Adrenal gland (tissue), 12 donors: ENCODE data around the gene VIT. TPM values are rescaled to one million over a fixed set of nuclear protein-coding genes. Genes with fewer than 3 reads are reported as not detected.

ENCODE experiments used
- DNase-seq, 7 donors: peaks; one replicate each; pipeline ENCODE4 v3.0.0-alpha.2; 2019 to 2020
- H3K27ac ChIP-seq, 5 donors: fragments of 200-600 bp; sonication (generic) in 4 of 5; 1 replicate in 3 of 5; 2 replicates in 2 of 5; pipeline versions ENCODE4 v1.5.1 to v1.8.0; 2016 to 2020; ENCODE audit warnings: mild to moderate bottlenecking in 1 of 5
- H3K27me3 ChIP-seq: fragments of 200-600 bp; 2 replicates; pipeline ENCODE4 v1.8.0; 2021
- H3K36me3 ChIP-seq, 2 donors: fragments of 200-600 bp; replicated peaks in 1 of 2; 1 replicate in 1 of 2; 2 replicates in 1 of 2; pipeline versions ENCODE4 v1.5.1 to v1.8.0; 2018 to 2022
- H3K4me1 ChIP-seq, 2 donors: fragments of 200-600 bp; replicated peaks in 1 of 2; 1 replicate in 1 of 2; 2 replicates in 1 of 2; pipeline versions ENCODE4 v1.5.1 to v1.8.0; 2018 to 2021
- H3K4me3 ChIP-seq, 4 donors: fragments of 200-600 bp; sonication (generic) in 3 of 4; one replicate each; pipeline ENCODE4 v1.5.1; 2016 to 2018
- H3K9me3 ChIP-seq, 3 donors: fragments of 200-600 bp; sonication (generic) in 1 of 3; replicated peaks in 1 of 3; 1 replicate in 2 of 3; 2 replicates in 1 of 3; pipeline versions ENCODE4 v1.5.1 to v1.8.0; 2016 to 2021
- POLR2A ChIP-seq, 2 donors: fragments of 450-650 bp; IDR thresholded peaks; one replicate each; pipeline ENCODE4 v1.6.1; 2017; ENCODE audit warnings: antibody characterized with exemption in 2 of 2, mild to moderate bottlenecking in 2 of 2, moderate library complexity in 1 of 2
- WGBS, 4 donors: extraction: QIAGEN DNeasy Blood & Tissue Kit in 2 of 4; methylation state at CpG; one replicate each; pipeline versions ENCODE4 v1.1.5 to v1.1.7; 2013 to 2017; 5-methylcytosine and 5-hydroxymethylcytosine counted together
- intact Hi-C, 2 donors: fragments of 100-400 bp; cut with DNase I; formaldehyde crosslinking; loops; one replicate each; pipeline versions ENCODE4 v1.14.1 to v1.15.0; 2022 to 2023
- polyA plus RNA-seq, 3 donors: library from polyadenylated mRNA; stranded (reverse); fragments of 200-250 nt in 2 of 3; fragments of 350-450 nt in 1 of 3; fragmentation: Illumina TruSeq in 1 of 3; extraction: RNeasy Lipid Tissue Mini Kit (QIAGEN cat#74804) in 1 of 3; gene quantifications; one replicate each; pipeline ENCODE4 v1.2.3, GENCODE V29; 2013 to 2014
- total RNA-seq, 9 donors: library from RNA; depleted of rRNA in 4 of 9; stranded (reverse); fragments of >200 nt in 4 of 9; fragments of 120-200 nt in 1 of 9; fragmentation: NEBNext Ultra II Directional in 1 of 9; extraction: Animal tissue kit (Norgen Biotek cat#: 25700) in 1 of 9; gene quantifications; one replicate each; pipeline versions ENCODE4 v1.1.0 to v1.2.4, GENCODE V29; 2013 to 2023
- TF ChIP-seq, protein P1 (sequence below), 6 experiments: fragments of 450-650 bp in 4 of 6; fragments of 200-600 bp in 2 of 6; sonication (generic) in 1 of 6; IDR thresholded peaks; 1 replicate in 5 of 6; 2 replicates in 1 of 6; pipeline versions ENCODE4 v1.5.1 to v1.8.0; 2016 to 2021; ENCODE audit warnings: antibody characterized with exemption in 6 of 6, mild to moderate bottlenecking in 2 of 6, moderate library complexity in 1 of 6
- donor health status: healthy with polysubstance abuse.
- donor health status: Bipolar disorder and iron deficiency.
- donor health status: DM: yes; HTN: yes; CAD: no.
- donor health status: DM: no; HTN: no; CAD: no.
- donor health status: DM: no; HTN: no; CAD: no.
- donor health status: DM: yes; HTN: yes; CAD: no.

VIT gene
- total and polyA plus RNA-seq, 12 donors = 0.06 to 2.0 (median 0.40) TPM; not detected in 2

DNA sequence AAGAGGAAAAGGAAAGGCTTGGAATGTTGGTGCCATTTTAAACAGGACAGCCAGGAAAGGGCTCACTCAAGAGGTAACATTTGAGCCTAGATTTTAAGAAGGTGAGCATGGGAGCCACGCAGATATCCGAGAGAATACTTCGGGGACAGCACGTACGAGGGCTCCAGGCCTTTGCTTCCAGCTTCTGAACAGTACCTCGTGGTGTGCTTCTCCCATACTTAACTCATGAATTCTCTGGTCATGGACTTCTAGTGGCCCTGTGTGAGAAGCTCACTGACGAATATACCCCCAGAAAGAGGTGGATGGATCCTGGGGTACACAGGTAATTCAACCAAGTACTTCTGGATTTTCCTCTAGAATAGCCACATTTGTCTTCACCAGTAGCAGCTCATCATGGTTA lies 2.7 kb upstream of the VIT start:
- Histone ChIP-seq H3K4me1 (peaks cover 0 to 7% of the 10 kb centered on the region in 2 donors), H3K36me3 (no peaks in the 10 kb centered on the region), H3K4me3 (no peak overlapping the region), H3K27ac (no peak overlapping the region), H3K9me3 (no peaks in the 10 kb centered on the region), H3K27me3 (no peaks in the 10 kb centered on the region)
- intact Hi-C loops = no loop called here
- 92 to 96% (median 95%) methylated on average over 7 of the region's 7 CpGs for WGBS, 4 donors
- no peak for DNase-seq
- no peak for TF ChIP-seq POLR2A (IDR thresholded peaks at IDR 0.05)
- TF ChIP-seq, protein P1, sequence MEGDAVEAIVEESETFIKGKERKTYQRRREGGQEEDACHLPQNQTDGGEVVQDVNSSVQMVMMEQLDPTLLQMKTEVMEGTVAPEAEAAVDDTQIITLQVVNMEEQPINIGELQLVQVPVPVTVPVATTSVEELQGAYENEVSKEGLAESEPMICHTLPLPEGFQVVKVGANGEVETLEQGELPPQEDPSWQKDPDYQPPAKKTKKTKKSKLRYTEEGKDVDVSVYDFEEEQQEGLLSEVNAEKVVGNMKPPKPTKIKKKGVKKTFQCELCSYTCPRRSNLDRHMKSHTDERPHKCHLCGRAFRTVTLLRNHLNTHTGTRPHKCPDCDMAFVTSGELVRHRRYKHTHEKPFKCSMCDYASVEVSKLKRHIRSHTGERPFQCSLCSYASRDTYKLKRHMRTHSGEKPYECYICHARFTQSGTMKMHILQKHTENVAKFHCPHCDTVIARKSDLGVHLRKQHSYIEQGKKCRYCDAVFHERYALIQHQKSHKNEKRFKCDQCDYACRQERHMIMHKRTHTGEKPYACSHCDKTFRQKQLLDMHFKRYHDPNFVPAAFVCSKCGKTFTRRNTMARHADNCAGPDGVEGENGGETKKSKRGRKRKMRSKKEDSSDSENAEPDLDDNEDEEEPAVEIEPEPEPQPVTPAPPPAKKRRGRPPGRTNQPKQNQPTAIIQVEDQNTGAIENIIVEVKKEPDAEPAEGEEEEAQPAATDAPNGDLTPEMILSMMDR (IDR thresholded peaks at IDR 0.05) = no peak

DNA sequence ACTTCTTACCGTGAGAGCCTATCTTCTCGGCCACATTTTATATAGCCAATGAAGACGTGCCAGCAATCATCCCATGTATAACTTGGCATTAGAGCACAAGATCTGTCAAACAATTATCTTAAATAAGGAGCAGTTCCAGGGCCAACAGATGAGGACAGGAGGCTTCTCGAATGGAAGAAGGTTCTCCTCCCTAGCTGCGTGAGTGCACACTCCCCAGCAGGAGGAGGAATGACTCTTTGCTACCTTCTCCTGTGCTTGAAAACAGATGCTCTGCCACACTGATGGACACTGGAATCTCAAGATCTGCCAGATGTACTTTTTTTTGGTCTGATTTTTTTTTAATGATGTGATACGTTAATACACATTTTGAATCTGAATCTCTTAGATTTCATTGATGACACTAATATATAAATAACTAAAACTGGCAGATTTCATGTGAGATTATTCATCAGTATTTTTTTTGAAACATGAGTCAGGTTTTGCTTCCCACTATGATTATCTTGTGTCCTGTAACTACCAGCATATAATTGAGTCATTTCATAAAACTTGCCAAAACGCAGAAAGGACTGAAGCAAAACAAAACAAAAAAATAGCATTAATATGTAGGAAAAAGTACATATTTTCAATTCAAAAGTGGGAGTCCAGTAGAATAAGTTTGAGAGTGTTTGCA lies 626 bp upstream of the VIT start:
- intact Hi-C loops = no loop called here
- Histone ChIP-seq H3K4me3 (no peak overlapping the region), H3K4me1 (peaks cover 0 to 7% of the 10 kb centered on the region in 2 donors), H3K36me3 (no peaks in the 10 kb centered on the region), H3K27ac (no peak overlapping the region), H3K9me3 (no peaks in the 10 kb centered on the region), H3K27me3 (no peaks in the 10 kb centered on the region)
- no peak for DNase-seq
- no peak for TF ChIP-seq POLR2A (IDR thresholded peaks at IDR 0.05)
- TF ChIP-seq, protein P1 (IDR thresholded peaks at IDR 0.05) = peak in 1 of 6 experiments; percentile 9
- WGBS, 4 donors = 58 to 68% (median 60%) methylated on average over 7 of the region's 7 CpGs

DNA sequence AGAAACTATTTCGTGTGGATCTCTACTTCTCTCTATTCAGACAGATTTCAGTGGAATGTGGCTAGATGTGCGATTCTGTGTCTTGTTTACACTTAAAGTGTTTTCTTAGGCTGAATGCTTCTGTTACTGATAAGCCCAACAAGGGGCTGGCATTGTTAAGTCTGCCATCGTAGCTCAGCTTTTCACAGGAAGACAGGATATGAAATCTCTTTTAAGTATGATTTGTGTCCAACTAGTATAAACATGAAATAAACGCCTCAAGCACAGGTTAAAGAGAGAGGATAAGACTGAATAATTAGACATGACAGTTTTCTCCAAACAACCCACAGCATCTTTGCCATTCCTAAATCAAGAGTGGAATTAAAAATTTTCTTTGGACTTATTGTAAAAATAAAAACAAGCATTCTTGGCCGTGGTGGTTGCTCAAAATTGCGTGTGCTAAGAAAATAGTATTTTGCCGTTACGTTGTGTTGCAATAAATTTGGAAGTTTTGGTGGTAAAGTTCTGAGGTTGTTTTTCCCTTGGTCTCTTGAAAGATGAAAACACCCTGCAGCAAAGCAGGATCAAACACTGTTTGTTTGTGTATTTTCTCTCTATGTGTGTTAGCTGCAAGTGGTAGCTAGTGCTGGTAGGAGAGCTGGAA lies 1.0 kb downstream of the VIT start:
- WGBS, 4 donors = 48 to 53% (median 51%) methylated on average over 8 of the region's 8 CpGs
- DNase-seq = no peak
- intact Hi-C loops = no loop called here
- no peaks in the 10 kb centered on the region for H3K27me3 ChIP-seq
- no peaks in the 10 kb centered on the region for H3K36me3 ChIP-seq
- H3K9me3 ChIP-seq = no peaks in the 10 kb centered on the region
- TF ChIP-seq POLR2A (IDR thresholded peaks at IDR 0.05) = no peak
- TF ChIP-seq, protein P1 (IDR thresholded peaks at IDR 0.05) = no peak
- H3K27ac ChIP-seq = no peak overlapping the region
- peaks cover 0 to 7% of the 10 kb centered on the region in 2 donors for H3K4me1 ChIP-seq
- no peak overlapping the region for H3K4me3 ChIP-seq

DNA sequence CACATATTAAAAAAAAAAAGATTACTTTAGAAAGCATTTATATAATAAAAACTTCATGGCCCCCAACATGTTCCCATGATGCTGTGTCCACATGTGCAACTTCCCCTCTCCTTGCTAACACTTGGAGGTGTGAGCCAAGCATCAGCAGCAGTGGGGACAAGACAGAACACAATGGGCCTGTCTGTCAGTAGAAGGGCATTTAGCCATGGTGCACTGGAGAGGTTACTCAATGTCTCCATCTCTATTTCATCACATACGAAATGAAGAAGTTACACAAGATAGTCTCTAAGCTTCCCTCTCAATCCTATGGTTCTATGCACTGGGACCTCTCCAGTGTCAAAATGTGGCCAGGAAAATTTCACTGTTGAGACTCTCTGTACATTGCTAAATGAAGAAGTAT lies 2.5 kb downstream of the VIT start:
- peak in 1 of 7 donors; percentile 10 for DNase-seq
- intact Hi-C loops = no loop called here
- WGBS, 4 donors = 64 to 86% (median 73%) methylated on average over 1 of the region's 1 CpG

More for the DNA sequence above, 2.5 kb downstream of the VIT start:
- Histone ChIP-seq H3K9me3 (no peaks in the 10 kb centered on the region), H3K4me3 (no peak overlapping the region), H3K27me3 (no peaks in the 10 kb centered on the region), H3K36me3 (no peaks in the 10 kb centered on the region), H3K4me1 (peaks cover 0 to 7% of the 10 kb centered on the region in 2 donors), H3K27ac (no peak overlapping the region)
- TF ChIP-seq POLR2A (IDR thresholded peaks at IDR 0.05) = no peak
- TF ChIP-seq, protein P1 (IDR thresholded peaks at IDR 0.05) = no peak
